NCI-H2196 (cell line): Measurements from ENCODE around the gene EPHB1.
A peak's percentile ranks its signal among the peaks of the same experiment; 100 is the strongest.
"Not testable (repeated sequence)": the region's sequence is repeated elsewhere in the genome, so short reads cannot be mapped to it uniquely, and the experiment has no call there.

ENCODE experiments used
- DNase-seq: peaks from one replicate; lab custom pipeline; 2025; ENCODE audit not compliant: unreplicated experiment; lab: John Stamatoyannopoulos, UW

The EPHB1 gene

DNA sequence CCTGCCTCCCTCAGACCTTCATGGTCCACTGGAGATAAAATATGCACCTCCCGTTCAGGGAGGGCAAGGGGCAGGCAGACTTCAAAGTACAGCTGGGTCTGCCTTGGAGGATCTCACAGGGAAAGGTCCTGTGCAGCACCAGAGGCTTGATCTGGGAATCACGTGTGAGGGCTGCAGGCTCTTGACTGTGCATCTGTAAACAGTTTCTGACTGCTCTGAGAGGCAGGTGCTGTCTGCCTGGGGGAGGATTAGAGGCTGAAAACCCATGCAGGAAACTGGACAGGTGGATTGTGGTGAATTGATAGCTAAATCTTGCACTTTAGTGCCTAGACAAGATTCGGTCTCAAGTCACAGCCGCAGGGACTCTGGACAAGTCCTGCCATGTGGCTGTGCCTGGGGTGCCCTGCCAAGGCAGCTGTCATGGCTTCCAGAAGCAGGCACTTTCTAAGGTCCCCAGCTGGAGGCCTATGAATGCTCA, 239.3 kb downstream of the EPHB1 start:
- DNase-seq, result peak; percentile 86

- DNase-seq, result no peak
These were observed 239.9 kb downstream of the EPHB1 start for GRCh38 chr3:135034891-135035440.

DNA sequence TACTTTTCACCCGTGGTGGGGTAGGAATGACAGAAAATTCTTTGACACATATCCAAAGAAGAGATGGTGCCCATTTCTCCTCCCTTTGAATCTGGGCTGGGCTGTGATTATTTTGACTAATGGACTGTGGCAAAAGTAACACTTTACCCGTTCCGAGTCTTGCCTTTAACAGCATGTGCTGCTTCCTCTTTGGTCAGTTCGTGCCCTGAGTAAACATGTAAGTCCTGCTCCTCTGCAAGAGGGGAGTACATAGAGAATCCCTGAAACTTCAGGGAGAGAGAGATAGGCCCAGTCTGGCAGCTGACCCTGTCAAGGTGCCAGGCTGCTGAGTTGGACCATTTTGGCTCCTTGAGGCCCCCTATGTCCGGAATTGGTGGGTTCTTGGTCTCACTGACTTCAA, 243.1 kb downstream of the EPHB1 start:
- no peak for DNase-seq

DNA sequence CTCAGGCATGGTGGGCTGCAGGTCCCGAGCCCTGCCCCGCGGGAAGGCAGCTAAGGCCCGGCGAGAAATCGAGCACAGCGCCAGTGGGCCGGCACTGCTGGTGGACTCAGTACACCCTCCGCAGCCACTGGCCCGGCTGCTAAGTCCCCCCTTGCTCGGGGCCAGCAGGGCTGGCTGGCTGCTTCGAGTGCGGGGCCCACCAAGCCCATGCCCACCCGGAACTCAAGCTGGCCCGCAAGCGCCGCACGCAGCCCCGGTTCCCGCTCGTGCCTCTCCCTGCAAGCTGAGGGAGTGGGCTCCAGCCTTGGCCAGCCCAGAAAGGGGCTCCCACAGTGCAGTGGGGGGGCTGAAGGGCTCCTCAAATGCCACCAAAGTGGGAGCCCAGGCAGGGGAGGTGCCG, 244.5 kb downstream of the EPHB1 start:
- DNase-seq, result not testable (repeated sequence)

DNA sequence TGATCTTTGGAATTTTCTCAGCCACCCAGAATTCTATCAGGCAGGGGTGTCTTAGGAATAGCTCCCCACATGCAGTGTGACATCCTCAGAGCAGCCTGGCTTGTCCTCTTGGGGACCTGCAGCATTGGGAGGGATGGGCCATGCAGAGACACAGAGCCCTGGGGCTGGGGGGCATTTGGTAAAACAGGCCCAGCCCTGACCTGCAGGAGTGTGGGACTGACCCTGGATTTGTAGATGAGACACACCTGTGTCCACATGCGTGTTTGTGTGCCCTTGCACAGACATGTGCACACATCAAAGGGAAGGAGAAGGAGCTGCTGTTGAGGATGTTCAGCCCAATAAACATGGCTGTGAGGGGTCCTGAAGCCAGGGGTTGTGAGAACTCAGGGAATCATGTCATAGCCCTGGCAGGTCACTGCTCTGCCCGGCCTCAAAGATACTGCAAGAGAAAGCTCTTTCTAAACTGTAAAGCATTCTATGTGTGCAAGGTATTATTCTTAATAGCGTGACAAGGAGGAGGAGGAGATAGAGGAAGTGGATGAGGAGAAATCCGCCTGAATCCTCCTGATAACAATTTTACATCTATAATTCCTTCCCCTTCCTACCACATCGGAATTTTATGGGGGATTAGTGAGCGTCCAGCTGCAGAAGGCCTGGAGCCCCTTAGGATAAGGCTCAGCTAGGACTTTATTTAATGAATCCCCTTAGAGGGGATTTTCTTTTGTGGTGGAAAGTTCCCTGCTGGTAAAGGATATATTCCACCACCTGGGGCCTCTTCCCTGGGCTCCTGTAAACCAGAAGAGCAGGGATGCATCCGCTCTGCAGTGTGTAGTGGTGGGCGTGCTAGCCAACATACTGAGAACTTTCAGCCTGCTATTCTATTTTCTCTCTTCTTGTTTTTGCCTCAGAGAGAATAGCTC, 245.5 kb downstream of the EPHB1 start:
- DNase-seq, result no peak

GRCh38 chr3:135041601-135042000, 246.5 kb downstream of the EPHB1 start:
- DNase-seq, result no peak

DNA sequence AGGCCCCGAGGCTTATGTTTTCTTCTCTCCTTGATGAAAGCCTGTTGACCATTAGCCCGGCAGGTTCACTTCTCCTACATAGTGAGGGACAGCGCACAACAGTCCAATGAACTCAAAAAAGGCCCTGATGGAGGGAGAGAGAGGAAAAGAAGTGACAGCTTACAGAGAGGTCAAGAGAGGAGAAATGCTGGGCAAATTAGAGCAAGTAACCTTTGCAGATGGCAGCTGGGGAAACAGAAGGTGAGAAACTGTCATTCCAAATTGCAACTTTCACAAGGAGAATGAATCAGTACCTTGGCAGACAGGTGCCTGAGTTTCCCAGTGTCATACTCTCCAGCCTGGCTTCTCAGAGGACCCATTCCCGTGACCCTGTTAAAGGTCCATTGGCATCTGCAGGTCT, 252.0 kb downstream of the EPHB1 start:
- DNase-seq, result no peak

DNA sequence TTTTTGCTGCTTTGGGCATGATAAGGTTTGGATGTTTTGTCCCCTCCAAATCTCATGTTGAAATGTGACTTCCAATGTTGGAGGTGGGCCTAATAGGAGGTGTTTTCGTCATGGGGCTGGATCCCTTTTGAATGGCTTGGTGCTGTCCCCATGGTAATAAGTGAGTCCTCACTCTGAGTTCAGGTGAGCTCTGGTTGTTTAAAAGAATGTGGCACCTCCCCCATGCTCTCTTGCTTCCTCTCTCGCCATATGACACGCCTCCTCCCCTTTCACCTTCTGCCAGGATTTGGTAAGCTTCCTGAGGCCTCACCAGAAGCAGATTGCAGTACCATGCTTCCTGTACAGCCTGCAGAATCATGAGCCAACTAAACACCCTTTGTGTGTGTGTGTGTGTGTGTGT, 255.5 kb downstream of the EPHB1 start:
- DNase-seq, result no peak

DNA sequence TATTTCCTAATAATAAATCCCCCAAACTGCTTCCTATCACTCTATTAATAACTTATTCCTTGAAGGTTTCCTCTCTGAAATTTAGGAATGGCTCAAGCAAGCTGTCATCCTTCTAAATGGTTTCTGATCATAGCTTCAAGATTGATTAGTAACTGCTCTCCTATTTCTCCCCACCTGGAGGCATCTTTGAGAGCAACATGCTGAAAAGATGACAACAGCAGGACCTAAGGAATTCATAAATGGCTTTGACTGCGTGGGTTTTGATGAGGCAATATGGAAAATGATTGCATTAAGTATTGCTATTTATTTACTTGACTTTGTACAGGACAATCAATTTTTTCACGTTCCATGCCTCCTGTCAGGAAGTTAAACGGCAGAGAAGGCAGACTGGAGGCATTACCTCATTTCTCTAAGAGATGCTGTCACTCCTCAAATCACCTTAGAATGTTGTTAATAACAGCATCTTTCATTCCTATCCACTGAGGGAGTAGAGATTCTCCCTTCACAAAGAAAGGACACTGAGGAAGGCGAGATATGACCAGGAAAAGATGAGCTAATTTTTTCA, 256.4 kb downstream of the EPHB1 start:
- DNase-seq, result no peak

GRCh38 chr3:135055449-135055848, 260.4 kb downstream of the EPHB1 start:
- no peak for DNase-seq

GRCh38 chr3:135056084-135056730, 261.1 kb downstream of the EPHB1 start:
- DNase-seq, result no peak

DNA sequence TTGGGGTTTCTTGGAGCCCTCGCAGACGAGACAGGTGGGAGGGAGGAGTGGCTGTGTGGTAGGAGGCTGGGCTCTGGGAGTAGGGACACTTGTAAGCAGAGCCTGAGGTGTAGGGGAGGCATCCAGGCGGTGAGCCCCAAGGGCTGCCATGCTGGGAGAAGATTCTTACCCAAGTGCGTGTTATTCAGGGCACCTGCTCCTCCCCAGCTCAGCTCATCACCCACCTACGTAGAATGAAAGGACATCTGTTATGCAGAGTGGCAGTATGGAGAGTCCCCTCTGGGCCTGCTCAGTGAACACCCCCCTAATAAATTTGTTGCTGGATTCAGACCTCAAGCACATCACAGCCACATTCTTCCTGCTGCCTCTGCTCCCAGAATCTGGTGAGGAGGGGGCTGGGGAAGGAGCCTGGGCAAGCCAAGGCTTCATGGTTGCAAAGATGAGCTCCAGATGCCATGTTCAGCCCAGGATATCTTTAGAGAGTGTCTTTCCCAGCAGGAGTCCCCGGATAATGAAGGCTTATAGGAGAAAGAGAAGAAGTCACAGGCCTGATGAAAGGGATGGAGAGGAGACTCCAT, 261.8 kb downstream of the EPHB1 start:
- no peak for DNase-seq

DNA sequence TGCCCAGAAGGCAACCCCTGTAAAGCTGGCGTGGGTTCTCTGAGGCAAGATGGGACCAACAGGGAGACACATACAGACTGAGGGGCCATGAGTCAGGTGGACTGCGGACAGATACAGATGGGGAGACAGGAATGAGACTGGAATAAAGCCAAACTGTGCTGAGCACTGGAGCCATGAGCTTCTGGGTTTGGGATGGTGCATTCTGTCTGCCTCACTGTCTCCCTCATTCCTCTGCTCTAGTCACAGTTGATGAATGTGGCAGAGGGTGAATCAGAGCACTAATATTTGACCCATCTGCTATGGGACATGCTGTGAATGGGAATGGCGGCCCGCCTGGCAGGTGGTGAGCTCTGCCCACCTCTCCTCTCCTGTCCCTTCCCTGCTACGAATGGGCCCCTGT, 262.9 kb downstream of the EPHB1 start:
- no peak for DNase-seq

- DNase-seq, result no peak
These were observed 264.5 kb downstream of the EPHB1 start for GRCh38 chr3:135059580-135059979.

GRCh38 chr3:135066844-135067727, 272.0 kb downstream of the EPHB1 start:
- DNase-seq, result peak; percentile 45

- no peak for DNase-seq
These were observed 273.0 kb downstream of the EPHB1 start for GRCh38 chr3:135068011-135068410.

DNA sequence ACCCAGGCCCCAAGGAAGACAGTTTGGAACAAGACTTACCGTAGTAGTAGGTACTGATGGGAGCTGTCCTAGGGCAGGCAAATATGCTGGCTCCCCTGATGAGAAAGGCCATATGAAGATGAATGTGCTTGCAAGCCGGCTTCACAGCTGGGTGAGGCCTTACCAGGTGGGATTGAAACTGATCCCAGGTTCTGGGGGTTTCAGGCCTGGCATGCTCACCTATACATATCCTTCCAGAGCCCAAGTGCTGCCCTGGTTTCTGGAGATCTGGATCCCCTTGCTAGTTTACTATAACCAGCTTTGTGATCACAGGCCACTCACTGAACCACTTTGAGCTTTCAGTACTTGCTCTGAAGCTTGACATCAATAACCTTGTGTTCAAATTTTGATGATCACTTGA, 274.3 kb downstream of the EPHB1 start:
- no peak for DNase-seq

DNA sequence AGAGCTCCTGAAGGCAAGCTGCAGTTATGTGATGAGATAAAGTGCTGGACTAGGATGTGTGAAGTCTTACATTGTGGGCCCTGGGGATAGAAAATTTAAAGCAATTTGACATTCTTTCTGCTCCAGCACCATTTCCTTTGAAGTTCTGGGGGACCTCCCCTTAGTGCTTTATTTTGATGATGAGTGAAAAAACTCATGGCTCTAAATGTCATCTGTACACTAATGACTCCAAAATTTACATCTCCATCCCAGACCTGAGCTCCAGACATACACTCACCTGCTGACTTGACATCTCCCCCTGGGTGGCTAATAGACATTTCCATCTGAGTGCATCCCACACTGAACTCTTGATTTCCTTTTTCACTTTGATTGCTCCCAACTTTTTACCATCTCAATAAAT, 276.4 kb downstream of the EPHB1 start:
- DNase-seq, result no peak

- DNase-seq, result no peak
These were observed 277.4 kb downstream of the EPHB1 start for GRCh38 chr3:135072431-135072830.

DNA sequence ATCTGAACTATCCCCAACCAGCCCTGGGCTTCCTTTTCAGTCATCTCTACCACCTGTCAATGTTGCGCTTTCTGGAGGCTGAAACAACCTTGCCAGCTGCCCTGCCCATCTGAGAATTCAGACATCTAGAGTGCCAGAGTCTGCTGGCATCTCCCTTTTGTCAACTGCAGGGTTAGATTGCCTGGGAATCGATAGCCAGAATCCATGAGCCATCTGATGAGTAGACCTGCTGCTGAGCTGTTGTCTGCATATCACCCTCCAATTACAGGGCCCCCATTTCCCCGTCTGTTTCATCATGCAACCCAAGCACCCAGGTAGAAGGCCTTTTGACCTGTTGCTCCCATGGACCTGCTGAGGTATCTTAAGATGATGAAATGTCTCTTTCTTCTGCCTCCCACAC, 280.1 kb downstream of the EPHB1 start:
- DNase-seq, result no peak
